Adrenal gland (tissue), 12 donors: ENCODE data around the gene ELSPBP1. TPM values are rescaled to one million over a fixed set of nuclear protein-coding genes. Genes with fewer than 3 reads are reported as not detected.

Experiments
- DNase-seq, 7 donors: peaks; one replicate each; pipeline ENCODE4 v3.0.0-alpha.2; 2019 to 2020
- H3K27ac ChIP-seq, 5 donors: fragments of 200-600 bp; sonication (generic) in 4 of 5; 1 replicate in 3 of 5; 2 replicates in 2 of 5; pipeline versions ENCODE4 v1.5.1 to v1.8.0; 2016 to 2020; ENCODE audit warnings: mild to moderate bottlenecking in 1 of 5
- H3K27me3 ChIP-seq: fragments of 200-600 bp; 2 replicates; pipeline ENCODE4 v1.8.0; 2021
- H3K36me3 ChIP-seq, 2 donors: fragments of 200-600 bp; replicated peaks in 1 of 2; 1 replicate in 1 of 2; 2 replicates in 1 of 2; pipeline versions ENCODE4 v1.5.1 to v1.8.0; 2018 to 2022
- H3K4me1 ChIP-seq, 2 donors: fragments of 200-600 bp; replicated peaks in 1 of 2; 1 replicate in 1 of 2; 2 replicates in 1 of 2; pipeline versions ENCODE4 v1.5.1 to v1.8.0; 2018 to 2021
- H3K4me3 ChIP-seq, 4 donors: fragments of 200-600 bp; sonication (generic) in 3 of 4; one replicate each; pipeline ENCODE4 v1.5.1; 2016 to 2018
- H3K9me3 ChIP-seq, 3 donors: fragments of 200-600 bp; sonication (generic) in 1 of 3; replicated peaks in 1 of 3; 1 replicate in 2 of 3; 2 replicates in 1 of 3; pipeline versions ENCODE4 v1.5.1 to v1.8.0; 2016 to 2021
- CTCF ChIP-seq, 6 experiments: fragments of 450-650 bp in 4 of 6; fragments of 200-600 bp in 2 of 6; sonication (generic) in 1 of 6; IDR thresholded peaks; 1 replicate in 5 of 6; 2 replicates in 1 of 6; pipeline versions ENCODE4 v1.5.1 to v1.8.0; 2016 to 2021; ENCODE audit warnings: antibody characterized with exemption in 6 of 6, mild to moderate bottlenecking in 2 of 6, moderate library complexity in 1 of 6
- POLR2A ChIP-seq, 2 donors: fragments of 450-650 bp; IDR thresholded peaks; one replicate each; pipeline ENCODE4 v1.6.1; 2017; ENCODE audit warnings: antibody characterized with exemption in 2 of 2, mild to moderate bottlenecking in 2 of 2, moderate library complexity in 1 of 2
- WGBS, 4 donors: extraction: QIAGEN DNeasy Blood & Tissue Kit in 2 of 4; methylation state at CpG; one replicate each; pipeline versions ENCODE4 v1.1.5 to v1.1.7; 2013 to 2017; 5-methylcytosine and 5-hydroxymethylcytosine counted together
- intact Hi-C, 2 donors: fragments of 100-400 bp; cut with DNase I; formaldehyde crosslinking; loops; one replicate each; pipeline versions ENCODE4 v1.14.1 to v1.15.0; 2022 to 2023
- polyA plus RNA-seq, 3 donors: library from polyadenylated mRNA; stranded (reverse); fragments of 200-250 nt in 2 of 3; fragments of 350-450 nt in 1 of 3; fragmentation: Illumina TruSeq in 1 of 3; extraction: RNeasy Lipid Tissue Mini Kit (QIAGEN cat#74804) in 1 of 3; gene quantifications; one replicate each; pipeline ENCODE4 v1.2.3, GENCODE V29; 2013 to 2014
- total RNA-seq, 9 donors: library from RNA; depleted of rRNA in 4 of 9; stranded (reverse); fragments of >200 nt in 4 of 9; fragments of 120-200 nt in 1 of 9; fragmentation: NEBNext Ultra II Directional in 1 of 9; extraction: Animal tissue kit (Norgen Biotek cat#: 25700) in 1 of 9; gene quantifications; one replicate each; pipeline versions ENCODE4 v1.1.0 to v1.2.4, GENCODE V29; 2013 to 2023
- donor health status: healthy with polysubstance abuse.
- donor health status: Bipolar disorder and iron deficiency.
- donor health status: DM: yes; HTN: yes; CAD: no.
- donor health status: DM: no; HTN: no; CAD: no.
- donor health status: DM: no; HTN: no; CAD: no.
- donor health status: DM: yes; HTN: yes; CAD: no.

Gene ELSPBP1
- total and polyA plus RNA-seq, 12 donors = 0.11 to 4.3 TPM; not detected in 10

GRCh38 chr19:48020686-48021085, 26.3 kb downstream of the ELSPBP1 start:
- TF ChIP-seq POLR2A (IDR thresholded peaks at IDR 0.05) (no peak), CTCF (IDR thresholded peaks at IDR 0.05) (no peak)
- intact Hi-C loops = no loop called here
- no peak overlapping the region for H3K4me3 ChIP-seq
- no peaks in the 10 kb centered on the region for H3K9me3 ChIP-seq
- 64 to 79% (median 74%) methylated on average over 3 of the region's 3 CpGs for WGBS, 4 donors
- no peaks in the 10 kb centered on the region for H3K36me3 ChIP-seq
- H3K4me1 ChIP-seq = no peaks in the 10 kb centered on the region
- no peak for DNase-seq
- H3K27me3 ChIP-seq = peaks cover 2% of the 10 kb centered on the region
- no peak overlapping the region for H3K27ac ChIP-seq

- Histone ChIP-seq H3K4me1 (no peaks in the 10 kb centered on the region), H3K27ac (no peak overlapping the region), H3K9me3 (no peaks in the 10 kb centered on the region), H3K36me3 (no peaks in the 10 kb centered on the region), H3K27me3 (no peaks in the 10 kb centered on the region), H3K4me3 (no peak overlapping the region)
- no peak for DNase-seq
- TF ChIP-seq POLR2A (IDR thresholded peaks at IDR 0.05) (no peak), CTCF (IDR thresholded peaks at IDR 0.05) (no peak)
- WGBS, 4 donors = 59 to 67% (median 64%) methylated on average over 2 of the region's 2 CpGs
- intact Hi-C loops = no loop called here
Measured at GRCh38 chr19:48023011-48023410, 28.6 kb downstream of the ELSPBP1 start.

GRCh38 chr19:48023518-48023917, 29.1 kb downstream of the ELSPBP1 start:
- TF ChIP-seq POLR2A (IDR thresholded peaks at IDR 0.05) = no peak
- TF ChIP-seq CTCF (IDR thresholded peaks at IDR 0.05) = no peak
- H3K27ac ChIP-seq = no peak overlapping the region
- 85 to 94% (median 90%) methylated on average over 3 of the region's 3 CpGs for whole genome bisulfite sequencing, 4 donors
- no peaks in the 10 kb centered on the region for H3K9me3 ChIP-seq
- no peaks in the 10 kb centered on the region for H3K36me3 ChIP-seq
- H3K4me1 ChIP-seq = no peaks in the 10 kb centered on the region
- no peak for DNase-seq
- no peak overlapping the region for H3K4me3 ChIP-seq
- no peaks in the 10 kb centered on the region for H3K27me3 ChIP-seq
- intact Hi-C loops = no loop called here

GRCh38 chr19:48025480-48025879, 31.0 kb downstream of the ELSPBP1 start:
- 51 to 72% (median 70%) methylated on average over 3 of the region's 3 CpGs for WGBS, 4 donors
- Histone ChIP-seq H3K4me3 (no peak overlapping the region), H3K9me3 (no peaks in the 10 kb centered on the region), H3K27ac (no peak overlapping the region), H3K27me3 (no peaks in the 10 kb centered on the region), H3K4me1 (no peaks in the 10 kb centered on the region), H3K36me3 (no peaks in the 10 kb centered on the region)
- TF ChIP-seq CTCF (IDR thresholded peaks at IDR 0.05) = no peak
- no peak for TF ChIP-seq POLR2A (IDR thresholded peaks at IDR 0.05)
- DNase-seq = no peak
- intact Hi-C loops = no loop called here
